ENCODE results near the gene MAST1.

Gene MAST1

GRCh38 chr19:12890787-12891552 is 52.7 kb downstream of the MAST1 start, which contains the start of gene GCDH:
TSS of gene GCDH (plus strand) at chr19:12891160. CDS start at chr19:12891305, 145 bp downstream.
- H2BK120ac ChIP-seq (ENCODE audit: low read depth, low read length): no peak within 1 kb of the TSS
- H4K91ac ChIP-seq (ENCODE audit: low read depth, low read length, poor library complexity): no peak within 1 kb of the TSS
- peak; percentile 98 for DNase-seq (ENCODE audit: low spot score)
- H3K36me3 ChIP-seq (replicated peaks in 1 of 2; ENCODE audit: control insufficient read depth in 2 of 2, insufficient read depth in 2 of 2, low read length in 2 of 2): peaks cover 17 to 23% of the 10 kb centered on the region in 2 donors
- H2AFZ ChIP-seq (ENCODE audit: low read length): peak within 1 kb of the TSS; percentile 88
- no peak within 1 kb of the TSS for H3K4ac ChIP-seq (ENCODE audit: low read length)
- H3K9ac ChIP-seq (ENCODE audit: low read depth, low read length, poor library complexity): peak within 1 kb of the TSS; percentile 92
- no peak within 1 kb of the TSS for H4K8ac ChIP-seq (ENCODE audit: low read depth, low read length)
- H3K79me1 ChIP-seq (ENCODE audit: low read depth, low read length): peaks cover 10% of the 10 kb centered on the region
- H2BK12ac ChIP-seq (ENCODE audit: low read length): no peak within 1 kb of the TSS
- H3K4me1 ChIP-seq (ENCODE audit: control insufficient read depth in 2 of 2, insufficient read depth in 1 of 2, low read depth in 1 of 2, low read length in 2 of 2): peaks cover 4 to 8% of the 10 kb centered on the region in 2 donors
- no CpG with 5 or more reads among the region's 49 CpGs for WGBS, 2 donors (ENCODE audit: extremely low coverage in 2 of 2, insufficient read length in 2 of 2, insufficient replicate concordance in 1 of 2)
- peak within 1 kb of the TSS; percentile 90 to 99 for H3K4me3 ChIP-seq (ENCODE audit: low read length in 2 of 2)
- H3K14ac ChIP-seq (ENCODE audit: low read length): peak within 1 kb of the TSS; percentile 47
- H2BK5ac ChIP-seq (ENCODE audit: low read length): no peak within 1 kb of the TSS
- H3K4me2 ChIP-seq (ENCODE audit: insufficient read depth, low read length, poor library complexity, severe bottlenecking): peak within 1 kb of the TSS; percentile 98
- no peak within 1 kb of the TSS for H2BK15ac ChIP-seq (ENCODE audit: low read length)
- peak within 1 kb of the TSS; percentile 5 for H3K18ac ChIP-seq (ENCODE audit: low read length)
- H3K23ac ChIP-seq (ENCODE audit: low read depth, low read length, poor library complexity): peak within 1 kb of the TSS; percentile 25
- H3K27me3 ChIP-seq (ENCODE audit: control insufficient read depth in 3 of 3, insufficient read depth in 3 of 3, low read depth in 1 of 3, low read length in 3 of 3): peaks cover under 1 to 32% (median 14%) of the 10 kb centered on the region in 3 experiments
- H3K27ac ChIP-seq (replicated peaks; ENCODE audit: low read length): peak within 1 kb of the TSS; percentile 52
- H2AK5ac ChIP-seq (ENCODE audit: low read depth, low read length): peak within 1 kb of the TSS; percentile 36
- H3K9me3 ChIP-seq (replicated peaks in 1 of 2; ENCODE audit: control insufficient read depth in 2 of 2, insufficient read depth in 1 of 2, low read depth in 1 of 2, low read length in 2 of 2): peaks cover 0 to 2% of the 10 kb centered on the region in 2 donors

DNA sequence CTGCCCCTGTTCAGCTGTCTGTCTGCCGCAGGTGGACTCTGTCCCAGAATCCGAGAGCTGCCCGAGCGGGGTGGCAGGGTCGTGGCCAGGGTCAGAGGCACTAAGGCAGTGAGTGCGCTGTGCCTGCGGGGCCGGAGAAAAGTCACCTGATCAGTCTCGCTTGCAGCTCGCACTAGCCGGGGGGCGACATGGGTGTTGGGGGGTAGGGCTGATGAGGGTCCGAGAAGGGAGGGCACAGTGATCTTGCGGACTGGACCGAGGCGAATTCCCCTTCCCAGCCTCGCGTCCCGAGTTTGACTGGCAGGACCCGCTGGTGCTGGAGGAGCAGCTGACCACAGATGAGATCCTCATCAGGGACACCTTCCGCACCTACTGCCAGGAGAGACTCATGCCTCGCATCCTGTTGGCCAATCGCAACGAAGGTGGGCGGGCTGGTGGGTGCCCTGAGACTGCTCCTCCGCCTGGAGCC is 53.3 kb downstream of the MAST1 start:
- WGBS, 2 donors (ENCODE audit: extremely low coverage in 2 of 2, insufficient read length in 2 of 2, insufficient replicate concordance in 1 of 2): no CpG with 5 or more reads among the region's 26 CpGs
- Histone ChIP-seq H3K9ac (ENCODE audit: low read depth, low read length, poor library complexity) (peak overlapping the region; percentile 92), H2BK12ac (ENCODE audit: low read length) (no peak overlapping the region), H3K4me3 (ENCODE audit: low read length in 2 of 2) (peak overlapping the region; percentile 90 to 99), H3K4me1 (ENCODE audit: control insufficient read depth in 2 of 2, insufficient read depth in 1 of 2, low read depth in 1 of 2, low read length in 2 of 2) (peaks cover 4 to 8% of the 10 kb centered on the region in 2 donors), H4K91ac (ENCODE audit: low read depth, low read length, poor library complexity) (no peak overlapping the region), H3K23ac (ENCODE audit: low read depth, low read length, poor library complexity) (peak overlapping the region; percentile 25), H3K79me1 (ENCODE audit: low read depth, low read length) (peaks cover 10% of the 10 kb centered on the region), H2AK5ac (ENCODE audit: low read depth, low read length) (peak overlapping the region; percentile 36), H3K27me3 (ENCODE audit: control insufficient read depth in 3 of 3, insufficient read depth in 3 of 3, low read depth in 1 of 3, low read length in 3 of 3) (peaks cover 0 to 26% (median 8%) of the 10 kb centered on the region in 3 experiments), H3K18ac (ENCODE audit: low read length) (no peak overlapping the region), H3K9me3 (replicated peaks in 1 of 2; ENCODE audit: control insufficient read depth in 2 of 2, insufficient read depth in 1 of 2, low read depth in 1 of 2, low read length in 2 of 2) (peaks cover 0 to 2% of the 10 kb centered on the region in 2 donors), H2AFZ (ENCODE audit: low read length) (peak overlapping the region; percentile 88), H3K14ac (ENCODE audit: low read length) (peak overlapping the region; percentile 47), H4K8ac (ENCODE audit: low read depth, low read length) (no peak overlapping the region), H3K36me3 (replicated peaks in 1 of 2; ENCODE audit: control insufficient read depth in 2 of 2, insufficient read depth in 2 of 2, low read length in 2 of 2) (peaks cover 21 to 29% of the 10 kb centered on the region in 2 donors), H3K4me2 (ENCODE audit: insufficient read depth, low read length, poor library complexity, severe bottlenecking) (peak overlapping the region; percentile 98), H2BK120ac (ENCODE audit: low read depth, low read length) (no peak overlapping the region), H3K4ac (ENCODE audit: low read length) (no peak overlapping the region), H3K27ac (replicated peaks; ENCODE audit: low read length) (no peak overlapping the region), H2BK5ac (ENCODE audit: low read length) (no peak overlapping the region), H2BK15ac (ENCODE audit: low read length) (no peak overlapping the region)
- DNase-seq (ENCODE audit: low spot score): no peak

DNA sequence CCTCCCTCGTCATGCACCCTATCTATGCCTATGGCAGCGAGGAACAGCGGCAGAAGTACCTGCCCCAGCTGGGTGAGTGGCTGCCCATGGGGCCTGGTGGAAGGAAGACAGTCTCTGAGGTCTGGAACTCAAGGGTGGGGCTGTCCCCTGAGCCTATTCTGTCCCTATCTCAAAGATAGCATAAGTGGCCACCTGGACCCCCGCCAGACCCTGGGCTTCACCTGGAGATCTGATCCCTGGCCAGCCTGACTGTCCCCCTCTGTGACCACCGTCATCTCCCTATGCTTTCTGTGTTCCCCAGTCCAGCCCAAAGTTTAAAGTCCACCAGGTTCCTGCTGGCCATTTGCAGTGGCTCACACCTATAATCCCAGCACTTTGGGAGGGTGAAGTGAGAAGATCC is 55.3 kb downstream of the MAST1 start:
- H4K91ac ChIP-seq (ENCODE audit: low read depth, low read length, poor library complexity): no peak overlapping the region
- H3K79me1 ChIP-seq (ENCODE audit: low read depth, low read length): peaks cover 11% of the 10 kb centered on the region
- H3K9ac ChIP-seq (ENCODE audit: low read depth, low read length, poor library complexity): no peak overlapping the region
- H2AK5ac ChIP-seq (ENCODE audit: low read depth, low read length): no peak overlapping the region
- no peak overlapping the region for H3K4me2 ChIP-seq (ENCODE audit: insufficient read depth, low read length, poor library complexity, severe bottlenecking)
- H2BK120ac ChIP-seq (ENCODE audit: low read depth, low read length): no peak overlapping the region
- H3K18ac ChIP-seq (ENCODE audit: low read length): no peak overlapping the region
- no peak overlapping the region for H2BK5ac ChIP-seq (ENCODE audit: low read length)
- peaks cover 4 to 8% of the 10 kb centered on the region in 2 donors for H3K4me1 ChIP-seq (ENCODE audit: control insufficient read depth in 2 of 2, insufficient read depth in 1 of 2, low read depth in 1 of 2, low read length in 2 of 2)
- no peak overlapping the region for H3K23ac ChIP-seq (ENCODE audit: low read depth, low read length, poor library complexity)
- no peak overlapping the region for H2BK12ac ChIP-seq (ENCODE audit: low read length)
- H3K4ac ChIP-seq (ENCODE audit: low read length): no peak overlapping the region
- no peak for DNase-seq (ENCODE audit: low spot score)
- H2BK15ac ChIP-seq (ENCODE audit: low read length): no peak overlapping the region
- no peak overlapping the region for H3K27ac ChIP-seq (replicated peaks; ENCODE audit: low read length)
- peaks cover 0 to 6% (median 0%) of the 10 kb centered on the region in 3 experiments for H3K27me3 ChIP-seq (ENCODE audit: control insufficient read depth in 3 of 3, insufficient read depth in 3 of 3, low read depth in 1 of 3, low read length in 3 of 3)
- H2AFZ ChIP-seq (ENCODE audit: low read length): no peak overlapping the region
- no peak overlapping the region for H4K8ac ChIP-seq (ENCODE audit: low read depth, low read length)
- WGBS, 2 donors (ENCODE audit: extremely low coverage in 2 of 2, insufficient read length in 2 of 2, insufficient replicate concordance in 1 of 2): no CpG with 5 or more reads among the region's 5 CpGs
- no peak overlapping the region for H3K4me3 ChIP-seq (ENCODE audit: low read length in 2 of 2)
- no peak overlapping the region for H3K14ac ChIP-seq (ENCODE audit: low read length)
- peaks cover 0 to 2% of the 10 kb centered on the region in 2 donors for H3K9me3 ChIP-seq (replicated peaks in 1 of 2; ENCODE audit: control insufficient read depth in 2 of 2, insufficient read depth in 1 of 2, low read depth in 1 of 2, low read length in 2 of 2)
- H3K36me3 ChIP-seq (replicated peaks in 1 of 2; ENCODE audit: control insufficient read depth in 2 of 2, insufficient read depth in 2 of 2, low read length in 2 of 2): peaks cover 34 to 49% of the 10 kb centered on the region in 2 donors

GRCh38 chr19:12896460-12896859 is 58.1 kb downstream of the MAST1 start:
- Histone ChIP-seq H3K27me3 (ENCODE audit: control insufficient read depth in 3 of 3, insufficient read depth in 3 of 3, low read depth in 1 of 3, low read length in 3 of 3) (no peaks in the 10 kb centered on the region), H2AFZ (ENCODE audit: low read length) (no peak overlapping the region), H3K14ac (ENCODE audit: low read length) (no peak overlapping the region), H2AK5ac (ENCODE audit: low read depth, low read length) (no peak overlapping the region), H3K4me1 (ENCODE audit: control insufficient read depth in 2 of 2, insufficient read depth in 1 of 2, low read depth in 1 of 2, low read length in 2 of 2) (peaks cover 3 to 4% of the 10 kb centered on the region in 2 donors), H3K4ac (ENCODE audit: low read length) (no peak overlapping the region), H2BK12ac (ENCODE audit: low read length) (no peak overlapping the region), H3K18ac (ENCODE audit: low read length) (no peak overlapping the region), H3K4me2 (ENCODE audit: insufficient read depth, low read length, poor library complexity, severe bottlenecking) (no peak overlapping the region), H3K79me1 (ENCODE audit: low read depth, low read length) (peaks cover 7% of the 10 kb centered on the region), H3K9me3 (replicated peaks in 1 of 2; ENCODE audit: control insufficient read depth in 2 of 2, insufficient read depth in 1 of 2, low read depth in 1 of 2, low read length in 2 of 2) (peaks cover 0 to 2% of the 10 kb centered on the region in 2 donors), H2BK15ac (ENCODE audit: low read length) (no peak overlapping the region), H4K8ac (ENCODE audit: low read depth, low read length) (no peak overlapping the region), H2BK5ac (ENCODE audit: low read length) (peak overlapping the region; percentile 32), H2BK120ac (ENCODE audit: low read depth, low read length) (no peak overlapping the region), H3K27ac (replicated peaks; ENCODE audit: low read length) (no peak overlapping the region), H3K4me3 (ENCODE audit: low read length in 2 of 2) (no peak overlapping the region), H3K23ac (ENCODE audit: low read depth, low read length, poor library complexity) (no peak overlapping the region), H3K9ac (ENCODE audit: low read depth, low read length, poor library complexity) (no peak overlapping the region), H4K91ac (ENCODE audit: low read depth, low read length, poor library complexity) (no peak overlapping the region), H3K36me3 (replicated peaks in 1 of 2; ENCODE audit: control insufficient read depth in 2 of 2, insufficient read depth in 2 of 2, low read length in 2 of 2) (peaks cover 39 to 66% of the 10 kb centered on the region in 2 donors)
- DNase-seq (ENCODE audit: low spot score): no peak
- whole genome bisulfite sequencing, 2 donors (ENCODE audit: extremely low coverage in 2 of 2, insufficient read length in 2 of 2, insufficient replicate concordance in 1 of 2): no CpG with 5 or more reads among the region's 17 CpGs
